GM12878 (cell line): ENCODE data around the gene SOAT2. TPM values are rescaled to one million over a fixed set of nuclear protein-coding genes. Genes with fewer than 3 reads are reported as not detected.

Experiments
- ATAC-seq: fragments of 200-7000 bp; cut with Tn5 transposase; 3 replicates; pipeline ENCODE4 v1.9.1; 2020; ENCODE audit warnings: mild to moderate bottlenecking, moderate library complexity
- BruUV-seq: library from RNA; stranded (reverse); fragments of 400-500 nt; replicated peaks from 2 replicates; lab custom pipeline; 2021; lab: Mats Ljungman, UMichigan
- CTCF ChIA-PET: fragments of 300-600 bp; sonication (Branson Sonifier 250); formaldehyde crosslinking; extraction: SDS; loops from one replicate; lab custom pipeline; 2021; ENCODE audit warnings: inconsistent platforms; lab: Yijun Ruan, JAX
- POLR2A ChIA-PET: fragments of 350-600 bp; formaldehyde crosslinking; extraction: SDS; loops from one replicate; lab custom pipeline; 2021; ENCODE audit warnings: inconsistent platforms; lab: Charles Lee
- RAD21 ChIA-PET: fragments of 300-600 bp; sonication (Branson Sonifier 250); formaldehyde crosslinking; loops from one replicate; lab custom pipeline; 2023; ENCODE audit warnings: antibody characterized with exemption; ENCODE audit not compliant: unreplicated experiment; lab: Charles Lee
- SMC1A ChIA-PET: fragments of 300-600 bp; sonication (Branson Sonifier 250); formaldehyde crosslinking; loops from one replicate; lab custom pipeline; 2023; ENCODE audit not compliant: unreplicated experiment, uncharacterized antibody; lab: Charles Lee
- DNase-seq: peaks from one replicate; pipeline ENCODE4 v3.0.0-alpha.2; 2011; ENCODE audit warnings: low read depth, low spot score
- FAIRE-seq: peaks from 3 replicates; lab custom pipeline; 2011; peaks lifted over from hg19 to GRCh38; lab: Jason Lieb, UNC
- H2AFZ ChIP-seq: 2 replicates; pipeline ENCODE4 v1.6.0; 2011; ENCODE audit warnings: low read depth, low read length, control low read depth; ENCODE audit not compliant: control insufficient read depth
- H3K27ac ChIP-seq: 2 replicates; pipeline ENCODE4 v1.5.1; 2011; ENCODE audit warnings: control low read depth; ENCODE audit not compliant: control insufficient read depth, insufficient read depth
- H3K27me3 ChIP-seq, 2 experiments: replicated peaks in 1 of 2; 2 replicates each; pipeline versions ENCODE4 v1.6.0 to v1.6.1; 2011; ENCODE audit warnings: low read length in 1 of 2; ENCODE audit not compliant: control insufficient read depth in 2 of 2, insufficient read depth in 2 of 2
- H3K36me3 ChIP-seq, 2 experiments: 2 replicates each; pipeline ENCODE4 v1.5.1; 2011; ENCODE audit warnings: low read length in 1 of 2; ENCODE audit not compliant: control insufficient read depth in 2 of 2, insufficient read depth in 2 of 2
- H3K4me1 ChIP-seq: 2 replicates; pipeline ENCODE4 v1.6.1; 2011; ENCODE audit warnings: mild to moderate bottlenecking, low read length, moderate library complexity, mixed read lengths; ENCODE audit not compliant: control insufficient read depth, insufficient read depth
- H3K4me2 ChIP-seq: 2 replicates; pipeline ENCODE4 v1.6.0; 2011; ENCODE audit warnings: control low read depth; ENCODE audit not compliant: control insufficient read depth, insufficient read depth
- H3K4me3 ChIP-seq: fragments of 200-600 bp; sonication (generic); 2 replicates; pipeline ENCODE4 v1.5.1; 2016
- H3K79me2 ChIP-seq: 2 replicates; pipeline ENCODE4 v1.6.0; 2011; ENCODE audit warnings: low read length; ENCODE audit not compliant: control insufficient read depth, insufficient read depth
- H3K9ac ChIP-seq: 2 replicates; pipeline ENCODE4 v1.8.0; 2011; ENCODE audit warnings: low read length, control low read depth, mixed read lengths; ENCODE audit not compliant: control insufficient read depth, insufficient read depth
- H3K9me3 ChIP-seq: replicated peaks from 3 replicates; pipeline ENCODE4 v1.5.1; 2011; ENCODE audit warnings: mild to moderate bottlenecking, low read length; ENCODE audit not compliant: control insufficient read depth, insufficient read depth
- H4K20me1 ChIP-seq: 2 replicates; pipeline ENCODE4 v1.6.0; 2011; ENCODE audit not compliant: control insufficient read depth, insufficient read depth
- BACH1 ChIP-seq: fragments of 450-650 bp; IDR thresholded peaks from 2 replicates; pipeline ENCODE4 v1.6.1; 2017; ENCODE audit warnings: mild to moderate bottlenecking, borderline replicate concordance
- CTCF ChIP-seq, 3 experiments: IDR thresholded peaks in 2 of 3; conservative IDR thresholded peaks in 1 of 3; 2 replicates each; pipeline ENCODE4 v1.5.1; 2011; ENCODE audit warnings: low read depth in 3 of 3, low read length in 3 of 3, mild to moderate bottlenecking in 3 of 3, control low read depth in 2 of 3, moderate library complexity in 2 of 3, inconsistent platforms in 1 of 3, mixed read lengths in 1 of 3; ENCODE audit not compliant: control insufficient read depth in 2 of 3, insufficient read depth in 1 of 3; ENCODE audit errors: extremely low read depth in 1 of 3
- CUX1 ChIP-seq: IDR thresholded peaks from 2 replicates; pipeline ENCODE4 v1.6.1; 2012; ENCODE audit warnings: improper control_type of control experiment, low read depth, low read length; ENCODE audit not compliant: insufficient replicate concordance
- IRF4 ChIP-seq: IDR thresholded peaks from 2 replicates; pipeline ENCODE4 v1.6.1; 2011; ENCODE audit warnings: low read depth, low read length
- JUNB ChIP-seq: IDR thresholded peaks from 2 replicates; pipeline ENCODE4 v1.6.1; 2016; ENCODE audit warnings: antibody characterized with exemption, mild to moderate bottlenecking
- KDM1A ChIP-seq: fragments of 200-600 bp; sonication (generic); IDR thresholded peaks from 2 replicates; pipeline ENCODE4 v1.6.1; 2016; ENCODE audit warnings: borderline replicate concordance
- NR2C2 ChIP-seq: IDR thresholded peaks from 2 replicates; pipeline ENCODE4 v1.6.1; 2011; ENCODE audit warnings: borderline replicate concordance, low read depth; ENCODE audit not compliant: control insufficient read depth, insufficient read length
- PBX3 ChIP-seq: IDR thresholded peaks from 2 replicates; pipeline ENCODE4 v1.6.1; 2011; ENCODE audit warnings: mild to moderate bottlenecking, low read depth, low read length, moderate library complexity; ENCODE audit not compliant: insufficient replicate concordance
- POLR2AphosphoS5 ChIP-seq: IDR thresholded peaks from 2 replicates; pipeline ENCODE4 v1.6.1; 2011; ENCODE audit warnings: mild to moderate bottlenecking, low read length, inconsistent platforms
- RAD21 ChIP-seq: IDR thresholded peaks from 2 replicates; pipeline ENCODE4 v1.6.1; 2011; ENCODE audit warnings: mild to moderate bottlenecking, low read depth, low read length, moderate library complexity; ENCODE audit not compliant: insufficient read depth
- SMAD1 ChIP-seq: fragments of 450-650 bp; IDR thresholded peaks from 2 replicates; pipeline ENCODE4 v1.6.1; 2018; ENCODE audit warnings: mild to moderate bottlenecking, low read depth; ENCODE audit not compliant: partially characterized antibody
- ZNF207 ChIP-seq: fragments of 450-650 bp; IDR thresholded peaks from 2 replicates; pipeline ENCODE4 v1.6.1; 2014; ENCODE audit warnings: antibody characterized with exemption, mild to moderate bottlenecking, borderline replicate concordance
- WGBS: methylation state at CpG from one replicate; pipeline ENCODE4 v1.1.6; 2016; ENCODE audit warnings: low lambda C conversion rate; ENCODE audit not compliant: insufficient replicate concordance, insufficient coverage; ENCODE audit errors: missing lambda C conversion rate; 5-methylcytosine and 5-hydroxymethylcytosine counted together
- in situ Hi-C: fragments of 300-500 bp; cut with MboI; formaldehyde crosslinking; loops from 9 replicates; pipeline ENCODE4 v1.14.3; 2018; ENCODE audit warnings: mixed read lengths
- intact Hi-C: fragments of 100-400 bp; cut with micrococcal nuclease; formaldehyde crosslinking; loops from one replicate; pipeline ENCODE4 v1.14.2; 2022; ENCODE audit not compliant: unreplicated experiment
- polyA plus RNA-seq, 11 experiments: library from polyadenylated mRNA; depleted of rRNA in 4 of 11; unstranded in 6 of 11; stranded (reverse) in 5 of 11; fragments of >200 nt; fragmentation: Nextera tagmentation in 4 of 11; fragmentation: Illumina TruSeq in 1 of 11; extraction: Ambion mirVana in 4 of 11; extraction: Trizol in 1 of 11; gene quantifications; 1 replicate in 1 of 11; 2 replicates in 10 of 11; pipeline versions ENCODE4 v1.2.1 to v1.2.3, GENCODE V29; 2011 to 2016; ENCODE audit warnings: inconsistent platforms in 2 of 11, missing spikeins in 2 of 11, low read depth in 1 of 11
- total RNA-seq, 4 experiments: library from RNA; depleted of rRNA in 3 of 4; stranded (reverse); fragments of >200 nt in 3 of 4; fragmentation: Illumina TruSeq in 1 of 4; extraction: Trizol in 1 of 4; gene quantifications; 2 replicates each; pipeline versions ENCODE4 v1.2.1 to v1.2.3, GENCODE V29; 2013 to 2021

The SOAT2 gene
- total and polyA plus RNA-seq, 10 of the 15 experiments (the other 5 are each of a cell fraction or from before 2014, with no cell fraction given) = 0.08 to 1.7 (median 0.69) TPM

- no peak for TF ChIP-seq CUX1
These were observed 19.7 kb downstream of the SOAT2 start (continued) for GRCh38 chr12:53122961-53123468.

- SMC1A ChIA-PET = interaction anchor here (0.6 kb wide), 1 partner anchor 238 kb away, joined by 3 read pairs; no protein-coding TSS in a partner anchor
- Histone ChIP-seq H3K79me2 (no peaks in the 10 kb centered on the region), H3K27me3 (no peaks in the 10 kb centered on the region; a peak in 1 of 4 replicates), H4K20me1 (no peaks in the 10 kb centered on the region), H3K4me2 (no peak overlapping the region), H3K4me3 (no peak overlapping the region), H3K36me3 (no peaks in the 10 kb centered on the region), H3K9me3 (no peaks in the 10 kb centered on the region), H3K27ac (no peak overlapping the region), H3K4me1 (no peaks in the 10 kb centered on the region), H2AFZ (no peak overlapping the region), H3K9ac (no peak overlapping the region)
- CTCF ChIA-PET = interaction anchor here (1.2 kb wide), 1 partner anchor 25 kb away, joined by 4 read pairs; no protein-coding TSS in a partner anchor
- POLR2A ChIA-PET = no interaction called here
- in situ Hi-C loops = no loop called here
- ATAC-seq (no peak), DNase-seq (no peak), FAIRE-seq (no peak)
- intact Hi-C loops = no loop called here
- WGBS = 49% methylated on average over 16 of the region's 16 CpGs
- no TSS peak for BruUV-seq
- RAD21 ChIA-PET = no interaction called here
- TF ChIP-seq POLR2AphosphoS5 (no peak), IRF4 (no peak), NR2C2 (no peak), PBX3 (no peak), SMAD1 (no peak), BACH1 (no peak), RAD21 (no peak), KDM1A (no peak), CTCF (IDR thresholded peaks at IDR 0.05 in 2 of 3, conservative IDR thresholded peaks at IDR 0.05 in 1 of 3; ENCODE audit: control insufficient read depth in 2 of 3, extremely low read depth in 1 of 3, insufficient read depth in 1 of 3, low read depth in 3 of 3, low read length in 3 of 3) (no peak), ZNF207 (no peak), JUNB (no peak)
These were observed 20.5 kb downstream of the SOAT2 start for GRCh38 chr12:53123578-53124351.
